HG03571 (cell line): ENCODE data around the gene ITPKB.
"Not testable (repeated sequence)": the region's sequence is repeated elsewhere in the genome, so short reads cannot be mapped to it uniquely, and the experiment has no call there.

Source experiments
- ATAC-seq: cut with Tn5 transposase; IDR thresholded peaks from one replicate; pipeline ENCODE4 v1.9.1; 2021; ENCODE audit not compliant: unreplicated experiment

ITPKB gene

DNA sequence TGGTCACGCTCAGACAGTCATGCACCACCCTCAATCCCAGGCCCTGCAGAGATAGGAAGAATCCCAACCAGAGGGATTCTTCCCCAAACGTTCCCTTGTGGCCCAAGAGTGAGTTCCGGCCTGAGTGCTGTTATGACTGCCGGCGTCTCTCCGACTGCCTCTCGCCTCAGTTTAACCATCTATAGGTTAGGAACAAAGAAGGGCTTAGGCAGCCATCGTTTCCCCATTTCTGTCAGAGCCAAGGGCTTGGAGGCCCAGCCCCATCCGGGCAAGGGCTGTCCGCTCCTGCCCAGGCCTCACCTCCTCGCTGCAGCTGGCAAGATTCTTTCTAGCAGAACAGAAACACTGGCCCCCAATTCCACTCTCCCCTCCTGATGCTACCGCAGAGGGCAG lies 131.8 kb downstream of the ITPKB start:
- ATAC-seq = no peak

DNA sequence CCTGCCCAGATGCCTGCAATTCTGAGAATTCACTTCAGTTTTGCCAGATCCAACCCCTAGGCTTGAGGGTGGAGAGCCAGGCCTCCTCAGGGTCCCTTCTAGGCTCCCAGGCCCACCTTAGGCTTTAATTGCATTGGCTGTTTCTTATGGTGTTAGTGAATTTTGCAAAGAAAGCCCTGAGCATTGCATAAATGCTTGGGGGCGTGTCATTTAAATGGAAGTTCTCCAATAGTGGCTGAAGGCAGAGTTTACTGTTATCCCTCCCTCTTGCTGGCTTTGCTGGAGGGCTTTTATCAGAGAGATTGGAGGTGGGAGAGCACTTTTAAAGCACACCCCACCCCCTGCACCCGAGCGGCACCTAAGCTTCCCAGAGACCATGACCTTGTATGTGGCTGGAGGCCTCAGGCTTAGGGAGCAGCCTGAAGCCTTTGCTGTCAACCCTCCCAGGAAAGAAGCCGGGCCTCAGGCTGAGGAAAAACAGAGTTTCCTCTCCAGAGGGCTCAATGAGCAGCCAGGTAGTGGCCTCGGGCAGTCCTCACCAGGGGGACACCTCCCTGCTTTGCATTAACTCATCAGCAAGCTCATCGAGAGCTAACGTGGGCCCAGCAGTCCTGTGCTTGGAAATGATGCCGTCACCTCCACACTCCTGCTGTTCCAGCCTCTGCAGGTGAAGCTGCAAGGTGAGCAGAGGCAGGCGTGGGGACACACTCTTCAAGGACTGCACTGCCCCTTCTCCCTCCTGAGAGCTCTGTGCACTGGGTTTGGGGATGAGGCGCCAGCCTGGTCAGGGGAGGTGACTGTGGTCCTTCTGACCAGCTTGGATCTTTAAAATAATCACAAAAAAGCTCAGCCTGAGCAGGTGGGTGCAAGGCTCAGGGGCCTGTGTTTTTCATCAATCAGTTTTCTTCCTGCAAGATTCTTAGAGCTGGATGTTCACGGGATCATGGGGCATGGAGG lies 132.5 kb downstream of the ITPKB start:
- no peak for ATAC-seq

DNA sequence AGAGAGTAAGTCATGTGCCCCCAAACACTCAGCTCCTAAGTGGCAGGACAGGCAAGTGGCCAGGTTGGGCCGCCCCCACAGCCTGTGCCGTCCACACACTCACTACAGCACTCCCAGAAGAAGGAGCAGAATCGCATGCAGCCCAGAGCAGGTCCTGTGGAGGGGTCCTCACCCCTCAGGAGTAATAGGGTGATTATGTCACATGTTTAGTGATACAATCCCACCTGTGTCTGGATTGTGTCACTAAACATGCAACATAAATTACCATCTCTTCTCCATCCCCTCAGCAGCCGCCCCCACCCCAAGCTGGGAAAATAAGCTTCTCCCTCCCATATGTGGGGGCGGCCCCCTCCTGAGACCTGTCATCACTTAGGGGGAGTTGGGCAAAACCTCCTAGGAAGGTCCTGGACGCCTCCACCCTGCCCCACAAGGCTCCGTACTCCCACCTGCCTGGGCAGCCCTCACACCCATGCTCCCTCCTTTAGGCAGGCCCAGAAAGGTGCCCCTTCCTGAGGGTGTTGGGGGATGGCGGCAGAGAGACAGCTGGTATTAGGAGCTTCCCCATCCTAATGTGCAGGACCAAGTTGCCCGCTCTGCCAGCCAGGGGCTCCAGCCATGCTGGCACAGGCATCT lies 133.6 kb downstream of the ITPKB start:
- ATAC-seq = no peak

DNA sequence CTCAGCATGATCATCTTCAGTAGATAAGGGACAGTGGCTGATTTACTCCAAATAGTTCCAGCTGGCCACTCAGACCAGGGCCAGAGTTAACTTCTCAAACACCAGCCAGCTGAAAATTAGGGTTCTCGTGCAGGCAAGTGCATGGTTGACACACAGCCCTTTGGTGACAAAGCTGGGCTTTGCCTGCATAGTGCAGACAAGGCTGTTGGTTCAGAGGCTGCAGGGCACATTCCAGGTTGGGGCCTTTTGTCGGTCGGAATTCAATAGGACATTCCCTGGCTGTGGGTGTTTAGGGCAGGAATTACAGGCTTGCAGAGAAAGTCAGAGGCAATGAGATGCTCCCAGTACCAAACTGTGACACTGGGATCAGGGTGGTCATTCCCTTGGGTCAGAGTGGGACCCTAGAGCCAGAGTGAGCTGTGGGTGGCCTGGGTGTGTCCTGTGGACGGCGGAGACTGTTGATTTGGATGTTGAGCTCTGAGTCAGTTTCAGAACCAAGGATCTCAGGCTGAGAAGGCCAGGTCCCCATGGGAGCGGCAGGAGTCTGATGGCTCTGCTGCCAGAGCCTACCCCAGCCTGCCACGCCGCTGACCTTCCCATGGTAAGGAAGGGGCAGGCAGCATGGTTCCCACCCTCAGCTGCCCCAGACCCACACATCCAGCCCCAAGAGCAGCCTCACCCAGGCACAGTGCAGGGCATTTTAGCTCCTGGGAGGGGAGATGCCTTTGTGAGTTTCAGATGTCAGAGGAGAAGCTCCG lies 134.3 kb downstream of the ITPKB start:
- no peak for ATAC-seq

DNA sequence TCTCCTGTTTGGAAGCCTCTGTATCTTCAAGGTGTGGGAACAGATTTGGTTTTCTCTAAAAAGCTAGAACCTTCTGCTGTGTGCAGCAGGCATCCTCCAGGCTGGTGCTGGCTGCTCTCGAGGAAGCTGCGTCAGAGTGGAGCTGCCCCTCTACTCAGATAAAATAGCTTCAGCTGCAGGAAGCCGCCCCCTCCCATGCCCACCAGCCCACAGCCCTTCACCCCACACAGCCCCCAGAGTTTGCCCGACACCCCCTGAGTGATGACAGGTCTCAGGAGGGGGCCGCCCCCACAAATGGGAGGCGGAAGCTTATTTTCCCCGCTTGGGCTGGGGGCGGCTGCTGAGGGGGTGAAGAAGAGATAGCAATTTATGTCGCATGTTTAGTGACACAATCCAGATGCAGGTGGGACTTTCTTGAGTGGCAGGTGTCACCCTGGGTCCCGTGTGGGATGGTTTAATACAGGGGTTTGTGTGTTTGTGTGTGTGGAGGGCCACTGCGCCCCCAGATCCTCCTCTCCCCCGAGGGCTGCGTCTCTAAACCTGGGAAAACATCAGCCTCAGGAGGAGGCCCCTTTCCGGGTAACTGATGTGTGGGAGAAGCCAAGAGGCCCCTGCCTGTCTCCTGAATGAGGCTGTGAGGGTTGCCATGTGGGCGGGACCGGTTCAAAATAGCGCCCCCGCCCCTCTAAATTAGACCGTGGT lies 135.1 kb downstream of the ITPKB start:
- ATAC-seq = no peak

DNA sequence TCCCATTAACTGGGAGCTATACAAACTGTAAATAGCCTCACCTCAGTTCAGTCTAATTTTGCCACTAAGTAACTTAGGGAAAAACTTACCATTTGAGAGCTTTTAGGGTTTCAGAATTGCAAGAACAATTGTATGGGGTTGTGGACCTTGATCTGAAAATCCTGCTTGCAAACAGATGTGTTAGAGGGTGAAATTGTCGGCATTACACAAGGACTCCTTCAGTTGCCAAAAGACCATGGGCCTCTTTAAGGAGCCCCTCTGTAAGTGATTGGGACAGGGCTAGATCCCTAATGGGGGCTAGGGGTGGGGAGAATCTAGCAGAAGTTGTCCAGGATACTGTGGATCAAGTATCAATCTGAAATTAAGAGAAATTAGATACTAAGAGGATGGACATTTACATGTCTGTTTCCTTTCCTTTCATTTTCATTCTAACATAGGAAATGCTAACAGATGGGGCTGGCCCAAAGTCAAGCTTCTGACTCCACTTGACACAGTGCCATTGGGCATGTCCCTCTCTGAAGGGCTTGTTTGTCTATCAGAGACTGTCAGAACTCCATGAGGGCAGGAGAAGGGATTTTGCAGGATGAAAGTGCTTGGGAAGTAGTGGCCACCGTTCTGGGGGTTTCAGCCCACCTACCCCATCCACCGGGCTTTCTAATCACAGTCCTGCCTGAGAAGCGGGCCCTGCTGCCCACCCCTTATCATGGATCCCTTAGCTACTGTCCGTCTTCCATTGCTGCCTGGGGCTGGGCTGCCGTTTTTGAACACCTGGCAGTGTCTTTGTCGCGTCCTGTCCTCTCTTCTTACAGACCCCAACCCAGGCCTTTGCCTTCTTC lies 135.8 kb downstream of the ITPKB start:
- no peak for ATAC-seq

DNA sequence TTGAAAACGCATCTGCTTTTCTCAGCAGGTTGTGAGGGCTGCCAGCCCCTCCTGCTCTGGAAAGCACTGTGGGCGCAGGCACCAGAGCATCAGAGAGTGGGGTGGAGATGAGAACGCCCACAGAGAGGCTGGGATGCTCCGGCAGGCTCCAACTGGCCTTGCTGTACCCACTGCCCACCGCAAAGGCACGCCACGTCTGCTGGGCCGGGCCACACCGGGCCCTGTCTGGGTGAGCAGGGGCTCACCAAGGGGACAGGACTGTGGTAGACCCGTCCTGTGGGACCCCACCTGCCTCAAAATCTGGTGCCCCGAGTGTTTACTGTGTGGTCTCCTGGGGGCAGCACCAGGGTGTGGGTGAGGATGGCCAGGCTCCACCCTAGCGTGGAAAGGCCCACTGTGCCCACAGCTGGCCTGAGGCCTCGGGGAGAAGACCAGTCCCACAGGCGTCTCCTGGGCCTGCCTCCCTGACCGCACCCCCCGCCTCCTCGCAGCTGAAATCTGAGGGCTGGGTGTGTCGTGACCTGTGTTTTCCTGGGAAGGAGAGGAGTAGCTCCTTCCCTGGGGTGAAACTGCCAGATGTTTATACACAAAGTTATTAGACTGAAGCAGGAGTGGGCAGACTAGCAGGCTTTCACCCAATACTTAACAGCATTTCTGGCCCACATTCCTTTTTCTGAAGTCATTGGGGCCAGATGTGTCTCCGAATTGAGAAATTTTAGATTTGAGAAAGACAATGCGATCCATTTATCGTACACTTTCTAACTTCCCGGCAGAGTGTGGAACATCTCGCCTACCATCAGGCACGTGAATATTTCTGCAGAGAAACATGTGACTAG lies 136.7 kb downstream of the ITPKB start:
- no peak for ATAC-seq

DNA sequence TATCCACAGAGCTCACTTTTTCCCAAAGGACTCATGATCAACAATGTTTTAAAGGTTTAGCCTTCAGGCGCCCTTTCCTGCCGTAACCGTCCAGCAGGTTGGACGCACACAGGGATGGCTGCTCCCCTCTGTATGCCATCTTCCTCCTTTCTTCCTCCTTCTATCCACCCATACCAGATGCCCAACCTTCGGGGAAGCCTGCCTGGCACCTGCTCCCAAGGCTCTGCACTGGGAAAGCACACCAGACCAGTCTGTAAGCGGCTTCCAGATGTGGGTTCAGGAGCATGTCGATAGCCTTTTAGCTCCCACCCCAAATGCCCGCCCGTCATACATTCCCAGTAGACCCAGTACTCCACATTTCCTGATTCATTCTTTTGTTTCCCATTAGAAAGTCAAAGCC lies 137.6 kb downstream of the ITPKB start:
- no peak for ATAC-seq

DNA sequence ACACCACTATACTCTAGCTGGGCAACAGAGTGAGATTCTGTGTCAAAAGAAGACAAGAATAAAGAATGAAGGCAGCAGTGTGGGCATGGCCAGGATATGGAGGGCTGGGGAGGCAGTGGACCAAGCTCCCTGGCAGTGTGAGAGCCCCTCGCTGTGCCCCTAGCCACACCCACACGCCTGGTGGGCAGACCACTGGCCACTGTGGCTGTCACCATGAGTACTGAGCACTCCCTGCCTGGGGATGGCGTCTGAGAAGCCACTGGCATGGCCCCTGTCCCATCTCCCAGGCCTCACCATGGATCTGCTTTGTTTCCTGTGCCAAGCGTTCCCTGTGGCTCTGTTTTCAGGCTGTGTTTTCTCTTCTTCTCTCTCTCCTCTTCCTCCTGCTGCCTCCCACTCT lies 138.8 kb downstream of the ITPKB start:
- ATAC-seq = no peak

DNA sequence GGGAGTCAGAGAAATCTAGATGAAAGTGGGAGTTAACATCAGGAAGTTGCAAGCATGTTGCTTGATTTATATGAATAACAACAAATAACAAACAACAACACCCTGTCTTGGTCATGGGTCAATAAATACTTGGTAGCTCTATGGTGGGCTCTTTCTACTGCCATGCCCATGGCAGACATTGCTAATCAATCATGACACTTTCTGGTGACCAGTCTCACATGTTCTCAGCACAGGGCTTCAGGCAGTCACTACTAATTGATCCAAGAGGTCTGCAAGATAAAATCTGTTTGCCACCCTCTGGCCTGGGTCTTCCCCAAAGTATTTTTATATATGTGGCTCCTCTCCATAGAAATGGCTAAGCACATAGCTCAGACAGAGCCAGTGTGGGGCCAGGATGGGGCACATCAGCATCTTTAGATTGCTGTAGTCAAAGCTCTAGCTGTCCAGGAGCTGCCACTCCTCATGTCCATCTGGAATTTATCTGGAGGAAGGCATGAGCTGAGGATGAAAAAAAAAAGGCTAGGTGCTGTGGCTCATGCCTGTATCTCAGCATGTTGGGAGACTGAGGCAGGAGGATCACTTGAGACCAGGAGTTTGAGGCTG lies 139.3 kb downstream of the ITPKB start:
- no peak for ATAC-seq

DNA sequence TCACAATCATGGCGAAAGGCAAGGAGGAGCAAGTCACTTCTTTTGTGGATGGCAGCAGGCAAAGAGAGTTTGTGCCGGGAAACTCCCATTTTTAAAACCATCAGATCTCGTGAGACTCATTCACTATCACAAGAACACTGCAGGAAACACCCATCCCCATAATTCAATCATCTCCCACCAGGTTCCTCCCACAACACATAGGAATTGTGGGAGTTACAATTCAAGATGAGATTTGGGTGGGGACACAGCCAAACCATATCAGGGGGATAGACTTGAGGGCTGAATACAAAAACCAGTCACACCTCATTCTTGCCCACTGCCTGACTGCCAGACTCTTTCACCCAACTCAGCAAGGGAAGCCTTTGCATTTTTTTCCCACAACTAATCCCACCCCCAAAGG lies 140.1 kb downstream of the ITPKB start:
- not testable (repeated sequence) for ATAC-seq

DNA sequence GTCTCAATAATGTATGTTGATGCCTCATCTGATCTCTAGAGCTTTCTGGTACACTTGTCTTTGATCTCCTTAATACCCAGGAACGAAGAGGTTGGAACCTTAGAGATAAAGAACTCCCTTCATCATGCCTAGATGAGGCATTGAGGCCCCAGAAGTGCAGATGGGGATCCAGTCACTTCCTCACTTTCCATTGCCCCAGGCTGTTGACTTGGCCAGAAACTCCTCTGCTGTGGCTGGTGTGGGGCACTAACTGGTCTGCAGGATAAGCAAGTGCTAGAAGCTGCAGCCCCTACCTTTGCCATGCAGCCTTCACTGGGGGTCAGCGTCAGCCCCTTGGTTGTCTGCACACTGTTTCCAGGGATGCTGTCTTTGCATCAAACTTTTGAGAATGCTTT lies 140.6 kb downstream of the ITPKB start:
- no peak for ATAC-seq

DNA sequence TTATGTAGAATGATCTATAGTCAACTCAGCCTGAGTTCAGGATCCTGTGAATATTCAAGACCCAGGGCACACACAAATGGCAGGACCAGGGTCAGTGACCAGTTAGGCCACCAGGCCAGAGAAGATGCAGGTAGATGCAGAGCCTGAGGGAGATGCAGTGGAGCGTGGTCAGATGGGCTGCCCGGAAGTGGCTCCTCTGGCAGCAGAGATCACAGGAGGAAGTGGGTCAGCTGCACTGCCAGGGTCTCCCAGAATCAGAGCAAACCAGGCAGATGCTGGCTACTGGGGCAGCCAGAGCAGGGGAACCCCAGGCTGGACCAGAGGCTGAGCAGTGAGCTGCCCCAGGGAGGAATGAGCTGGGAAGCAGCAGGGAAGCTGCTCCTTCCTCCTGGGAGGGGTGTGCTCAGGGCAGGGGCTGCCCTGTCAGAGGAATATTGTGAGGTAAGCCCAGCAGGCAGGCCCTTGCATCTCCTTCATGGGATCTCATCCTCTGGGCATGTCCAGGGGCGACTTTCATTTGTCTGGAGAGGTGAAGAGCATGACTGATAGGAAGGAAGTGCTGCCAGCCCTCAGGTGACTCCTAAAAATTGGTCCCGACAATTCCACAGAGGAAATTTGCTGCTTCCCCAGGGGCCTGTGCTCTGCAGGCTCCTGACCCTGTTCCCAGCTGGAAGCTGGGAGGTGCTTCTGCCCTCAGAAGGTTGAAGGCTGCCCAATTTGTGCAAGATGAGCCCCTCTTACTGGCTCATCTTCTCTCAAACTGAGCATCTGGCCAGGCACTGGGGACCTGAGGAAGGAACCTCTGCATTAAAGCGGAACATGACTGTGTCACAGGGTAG lies 141.2 kb downstream of the ITPKB start:
- no peak for ATAC-seq

DNA sequence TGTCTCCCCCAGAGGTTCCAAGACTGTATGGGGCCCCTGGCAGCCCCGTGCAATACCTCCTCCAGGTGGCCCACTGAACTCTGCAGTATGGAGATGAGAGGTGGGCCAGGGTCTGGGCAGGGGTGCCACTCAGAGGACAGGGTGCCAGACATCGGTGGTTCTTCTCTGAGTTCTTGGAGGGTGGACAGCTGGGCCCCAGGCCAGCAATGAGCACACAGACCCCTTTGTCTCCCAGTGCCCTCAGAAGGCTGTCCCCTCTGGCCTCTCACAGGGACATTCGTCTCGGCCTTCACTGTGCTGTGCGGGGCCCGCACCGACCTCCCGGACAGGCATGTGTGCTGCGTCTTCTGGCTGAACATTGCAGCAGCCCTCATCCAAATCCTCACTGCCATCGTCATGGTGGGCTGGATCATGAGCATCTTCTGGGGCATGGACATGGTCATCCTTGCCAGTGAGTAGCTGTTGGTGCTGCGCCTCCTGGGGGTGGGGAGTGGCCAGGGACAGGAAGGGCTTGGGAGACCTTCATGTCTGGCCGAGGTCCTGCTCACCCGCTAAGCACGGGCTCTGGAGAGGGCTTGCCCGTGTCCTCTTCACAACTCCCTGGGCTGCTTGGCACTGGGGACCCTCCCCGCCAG lies 142.4 kb downstream of the ITPKB start:
- ATAC-seq = no peak

DNA sequence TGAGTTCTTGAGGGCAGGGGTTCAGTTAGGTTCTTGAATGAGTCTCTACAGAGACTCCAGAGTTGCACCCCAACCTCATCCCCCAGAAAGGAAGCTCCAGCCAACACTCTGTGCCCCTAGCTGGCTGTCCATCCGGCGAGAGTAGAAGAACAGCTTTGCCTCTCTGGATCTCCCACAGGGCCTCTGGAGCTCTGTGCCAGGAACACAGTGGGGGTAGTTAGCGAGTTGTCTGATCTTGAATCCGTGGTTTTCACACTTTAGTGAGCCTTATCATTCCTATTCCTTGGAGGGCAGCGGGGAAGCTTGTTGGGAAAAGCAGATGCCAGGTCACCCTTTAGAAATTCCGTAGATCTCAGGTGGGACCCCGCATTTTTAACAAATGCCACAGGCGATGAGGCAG lies 145.5 kb downstream of the ITPKB start:
- no peak for ATAC-seq

DNA sequence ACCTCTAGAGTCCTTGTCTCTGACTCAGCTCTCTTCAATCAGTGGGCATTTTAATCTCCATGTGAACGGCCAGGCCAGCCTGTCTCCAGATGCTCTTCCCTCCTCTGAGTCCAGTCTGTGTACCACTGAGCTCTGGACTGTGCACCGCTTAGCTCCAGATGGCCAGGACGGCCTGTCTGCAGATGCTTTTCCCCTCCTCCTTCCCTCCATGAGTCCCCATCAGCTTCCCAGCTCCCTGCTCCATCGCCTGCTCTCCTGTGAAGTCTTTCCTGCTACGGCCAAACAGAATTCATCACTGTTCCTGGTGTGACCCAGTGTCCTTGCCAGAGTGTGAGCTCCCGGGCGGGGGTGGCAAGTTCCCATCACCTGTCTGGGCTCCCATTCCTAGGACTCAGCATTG lies 148.5 kb downstream of the ITPKB start:
- ATAC-seq = no peak

DNA sequence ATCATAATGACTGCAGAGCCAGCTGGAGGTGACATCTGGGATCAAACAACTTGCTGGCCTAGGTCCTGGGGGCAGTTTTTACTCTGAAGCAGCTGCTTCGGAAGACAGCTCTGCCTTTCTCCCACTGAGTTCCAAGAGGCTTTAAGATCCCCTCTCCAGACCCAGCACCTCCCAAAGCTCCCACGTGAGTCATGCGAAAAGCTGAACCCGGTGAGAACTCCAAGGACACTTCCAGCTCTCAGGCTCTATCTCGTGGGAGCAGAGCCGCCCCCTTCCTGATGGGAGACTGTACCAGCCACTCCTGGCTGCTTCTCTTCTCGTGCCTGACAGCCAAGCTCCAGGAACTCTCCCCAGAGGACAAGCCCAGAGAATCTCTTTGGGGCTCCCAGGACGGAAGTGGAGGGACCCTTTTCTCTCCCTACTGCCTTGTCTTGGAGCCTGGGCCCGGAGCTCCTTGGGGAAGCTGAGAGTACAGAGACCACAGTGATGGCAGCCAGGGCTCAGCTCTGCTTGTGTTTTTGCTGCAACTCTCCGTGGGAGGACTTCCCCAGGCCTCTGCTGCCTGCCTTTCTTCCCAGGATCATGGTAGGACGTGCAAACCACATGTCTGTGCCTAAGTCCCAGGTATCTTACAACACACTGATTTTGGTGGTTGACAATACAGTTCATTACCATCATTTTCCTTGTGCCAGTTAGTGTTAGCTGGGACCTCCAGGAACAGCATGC lies 149.9 kb downstream of the ITPKB start:
- no peak for ATAC-seq
